ENCODE results near the gene TLE5. TPM values are rescaled to one million over a fixed set of nuclear protein-coding genes. Genes with fewer than 3 reads are reported as not detected.
A peak's percentile ranks its signal among the peaks of the same experiment; 100 is the strongest.

Gene TLE5
- total and polyA plus RNA-seq, 9 of the 15 experiments (the other 6 are each of a cell fraction or from before 2014, with no cell fraction given): 2.0 to 347 (median 235) TPM

GRCh38 chr19:3036119-3036976, 25.9 kb downstream of the TLE5 start (continued):
- no peak for TF ChIP-seq CBX2 (IDR thresholded peaks at IDR 0.05; ENCODE audit: insufficient read depth, low read length, poor library complexity, severe bottlenecking)
- TF ChIP-seq EP300 (IDR thresholded peaks at IDR 0.05; ENCODE audit: low read length): 0 out of 2 replicates have a peak, but pooled peaks have one; percentile 3
- peak; percentile 29 to 87; a peak in 2 of 4 replicates for TF ChIP-seq HDAC1 (IDR thresholded peaks at IDR 0.05)
- no peak for TF ChIP-seq CEBPG (CRISPR knock-in tag; IDR thresholded peaks at IDR 0.05)
- TF ChIP-seq CEBPG (tag; conservative IDR thresholded peaks at IDR 0.05 in 1 of 2, IDR thresholded peaks at IDR 0.05 in 1 of 2): no peak
- TF ChIP-seq TCF15 (CRISPR knock-in tag; IDR thresholded peaks at IDR 0.05): no peak
- no peak for TF ChIP-seq SMAD3 (CRISPR knock-in tag; conservative IDR thresholded peaks at IDR 0.05)
- no peak for TF ChIP-seq PURB (CRISPR knock-in tag; IDR thresholded peaks at IDR 0.05; ENCODE audit: low read depth)
- TF ChIP-seq GABPB1 (CRISPR knock-in tag; IDR thresholded peaks at IDR 0.05): peak; percentile 34
- TF ChIP-seq ZNF232 (CRISPR knock-in tag; IDR thresholded peaks at IDR 0.05): no peak
- no peak for TF ChIP-seq MTA2 (IDR thresholded peaks at IDR 0.05; ENCODE audit: low read depth)
- no peak for TF ChIP-seq KHSRP (IDR thresholded peaks at IDR 0.05)
- peak; percentile 56; the same call in 1 of the 2 replicates for TF ChIP-seq SMAD4 (CRISPR knock-in tag; conservative IDR thresholded peaks at IDR 0.05)
- peak; percentile 89 for TF ChIP-seq PBX2 (CRISPR knock-in tag; IDR thresholded peaks at IDR 0.05; ENCODE audit: low read depth)
- TF ChIP-seq PBX2 (tag; conservative IDR thresholded peaks at IDR 0.05; ENCODE audit: low read depth): peak; percentile 98
- no peak for TF ChIP-seq ZBTB43 (CRISPR knock-in tag; IDR thresholded peaks at IDR 0.05)
- peak; percentile 15; the same call in 1 of the 2 replicates for TF ChIP-seq CBX1 (IDR thresholded peaks at IDR 0.05; ENCODE audit: low read depth)
- TF ChIP-seq SIX5 (IDR thresholded peaks at IDR 0.05; ENCODE audit: borderline replicate concordance in 1 of 2, insufficient read depth in 1 of 2, low read depth in 1 of 2, low read length in 2 of 2): peak; percentile 62 to 71
- TF ChIP-seq MTA3 (IDR thresholded peaks at IDR 0.05; ENCODE audit: borderline replicate concordance): peak; percentile 45
- peak; percentile 8; the same call in 1 of the 2 replicates for TF ChIP-seq FOXJ2 (tag; IDR thresholded peaks at IDR 0.05)
- 0 out of 2 replicates have a peak, but pooled peaks have one; percentile 20 for TF ChIP-seq L3MBTL2 (IDR thresholded peaks at IDR 0.05)
- TF ChIP-seq ZFPM2 (CRISPR knock-in tag; IDR thresholded peaks at IDR 0.05): no peak
- TF ChIP-seq POLR2A (conservative IDR thresholded peaks at IDR 0.05): peak; percentile 73
- TF ChIP-seq YY1 (IDR thresholded peaks at IDR 0.05; ENCODE audit: borderline replicate concordance in 1 of 3, control insufficient read depth in 1 of 3, extremely low read depth in 1 of 3, insufficient read depth in 3 of 3, insufficient read length in 1 of 3, insufficient replicate concordance in 2 of 3, low read depth in 1 of 3, low read length in 2 of 3): peak in 2 of 3 experiments; percentile 21 to 52
- TF ChIP-seq TCF7L2 (IDR thresholded peaks at IDR 0.05; ENCODE audit: low read depth, low read length): no peak

Measured in K562 (cell line).